HG03159 (cell line): ENCODE results near the gene C6orf89.

Source experiments
- ATAC-seq: cut with Tn5 transposase; IDR thresholded peaks from one replicate; pipeline ENCODE4 v1.9.1; 2021; ENCODE audit warnings: mild to moderate bottlenecking, moderate library complexity; ENCODE audit not compliant: unreplicated experiment

The C6orf89 gene

GRCh38 chr6:36885461-36886401 is at the start of gene C6orf89:
Gene C6orf89 (plus strand): TSS chr6:36885952. CDS start chr6:36899445, 13,493 bp downstream.
- peak; percentile 98 for ATAC-seq

GRCh38 chr6:36836111-36837021 is 49.4 kb upstream of the C6orf89 start:
- no peak for ATAC-seq

GRCh38 chr6:36837022-36837339 is 48.8 kb upstream of the C6orf89 start:
- no peak for ATAC-seq

- no peak for ATAC-seq
These were observed 48.1 kb upstream of the C6orf89 start for GRCh38 chr6:36837686-36838085.

GRCh38 chr6:36838896-36839748 is 46.6 kb upstream of the C6orf89 start, which contains the start of gene CPNE5:
Gene CPNE5 (minus strand): TSS chr6:36839444. CDS start chr6:36839377, 67 bp downstream.
- ATAC-seq: no peak

GRCh38 chr6:36839749-36840431 is 45.9 kb upstream of the C6orf89 start:
- no peak for ATAC-seq

- no peak for ATAC-seq
These were observed 45.0 kb upstream of the C6orf89 start for GRCh38 chr6:36840432-36841403.

- no peak for ATAC-seq
These were observed 44.0 kb upstream of the C6orf89 start for GRCh38 chr6:36841756-36842155.

GRCh38 chr6:36843170-36843569 is 42.6 kb upstream of the C6orf89 start:
- ATAC-seq: no peak

- ATAC-seq: no peak
These were observed 41.3 kb upstream of the C6orf89 start for GRCh38 chr6:36844232-36845170.

GRCh38 chr6:36845233-36845632 is 40.5 kb upstream of the C6orf89 start:
- ATAC-seq: no peak

GRCh38 chr6:36847152-36847551 is 38.6 kb upstream of the C6orf89 start:
- ATAC-seq: no peak

GRCh38 chr6:36847991-36848390 is 37.8 kb upstream of the C6orf89 start:
- no peak for ATAC-seq

GRCh38 chr6:36848658-36849441 is 36.9 kb upstream of the C6orf89 start:
- ATAC-seq: no peak

GRCh38 chr6:36850021-36850420 is 35.7 kb upstream of the C6orf89 start:
- no peak for ATAC-seq

GRCh38 chr6:36851149-36851614 is 34.6 kb upstream of the C6orf89 start:
- no peak for ATAC-seq

GRCh38 chr6:36851626-36852025 is 34.1 kb upstream of the C6orf89 start:
- no peak for ATAC-seq
